HepG2 (cell line): ENCODE results near the gene CHAF1B. TPM values are rescaled to one million over a fixed set of nuclear protein-coding genes. Genes with fewer than 3 reads are reported as not detected.

Experiments
- ATAC-seq: fragments of 200-7000 bp; cut with Tn5 transposase; 3 replicates; pipeline ENCODE4 v1.9.1; 2020; ENCODE audit warnings: mild to moderate bottlenecking, moderate library complexity
- BruUV-seq: library from RNA; stranded (reverse); fragments of 400-500 nt; replicated peaks from 2 replicates; lab custom pipeline; 2021; lab: Mats Ljungman, UMichigan
- CTCF ChIA-PET: fragments of 300-600 bp; formaldehyde crosslinking; extraction: SDS; loops from one replicate; lab custom pipeline; 2021; ENCODE audit warnings: low total read pairs, inconsistent platforms, low intra/inter-chr PET ratio; lab: Yijun Ruan, JAX
- POLR2A ChIA-PET: fragments of 350-600 bp; sonication (Branson Sonifier 250); formaldehyde crosslinking; loops from one replicate; lab custom pipeline; 2020; ENCODE audit warnings: antibody characterized with exemption, inconsistent platforms; lab: Yijun Ruan, JAX
- DNase-seq: peaks from one replicate; pipeline ENCODE4 v3.0.0-alpha.2; 2015; ENCODE audit warnings: low spot score
- FAIRE-seq: peaks from 3 replicates; lab custom pipeline; 2011; peaks lifted over from hg19 to GRCh38; lab: Jason Lieb, UNC
- H2AFZ ChIP-seq: one replicate; pipeline ENCODE4 v1.6.1; 2011; ENCODE audit warnings: low read length, inconsistent platforms
- H3K27ac ChIP-seq: fragments of 300-600 bp; 3 replicates; pipeline ENCODE4 v1.8.0; 2011; ENCODE audit warnings: mixed run types, mild to moderate bottlenecking, mixed read lengths, low read length, inconsistent platforms; ENCODE audit not compliant: insufficient read depth; ENCODE audit errors: extremely low read length
- H3K27me3 ChIP-seq, 2 experiments: fragments of 200-600 bp in 1 of 2; 2 replicates in 1 of 2; 3 replicates in 1 of 2; pipeline versions ENCODE4 v1.6.0 to v1.8.0; 2011; ENCODE audit warnings: low read length in 2 of 2, mild to moderate bottlenecking in 2 of 2, moderate library complexity in 2 of 2, inconsistent platforms in 1 of 2; ENCODE audit not compliant: insufficient read depth in 2 of 2, control insufficient read depth in 1 of 2
- H3K36me3 ChIP-seq, 2 experiments: fragments of 200-600 bp in 1 of 2; replicated peaks in 1 of 2; 2 replicates in 1 of 2; 3 replicates in 1 of 2; pipeline versions ENCODE4 v1.5.1 to v1.8.0; 2011; ENCODE audit warnings: low read length in 2 of 2, inconsistent platforms in 1 of 2; ENCODE audit not compliant: insufficient read depth in 2 of 2, control insufficient read depth in 1 of 2
- H3K4me1 ChIP-seq: 2 replicates; pipeline ENCODE4 v1.5.1; 2012; ENCODE audit warnings: low read length, inconsistent platforms; ENCODE audit not compliant: insufficient read depth
- H3K4me2 ChIP-seq: 2 replicates; pipeline ENCODE4 v1.6.0; 2011; ENCODE audit warnings: low read depth, low read length, inconsistent platforms
- H3K4me3 ChIP-seq, 3 experiments: fragments of 200-600 bp in 1 of 3; sonication (generic), shearing (Covaris generic) in 1 of 3; replicated peaks in 1 of 3; 2 replicates each; pipeline ENCODE4 v1.5.1; 2011 to 2016; ENCODE audit warnings: low read length in 3 of 3, inconsistent platforms in 2 of 3, low read depth in 2 of 3, mild to moderate bottlenecking in 2 of 3, control low read depth in 1 of 3, mixed read lengths in 1 of 3; ENCODE audit not compliant: insufficient read depth in 1 of 3
- H3K79me2 ChIP-seq: one replicate; pipeline ENCODE4 v1.6.1; 2011; ENCODE audit warnings: low read length, inconsistent platforms; ENCODE audit not compliant: insufficient read depth
- H3K9ac ChIP-seq: 2 replicates; pipeline ENCODE4 v1.6.0; 2011; ENCODE audit warnings: mild to moderate bottlenecking, low read depth, low read length, inconsistent platforms; ENCODE audit not compliant: insufficient read depth
- H3K9me3 ChIP-seq: 2 replicates; pipeline ENCODE4 v1.5.1; 2012; ENCODE audit warnings: mild to moderate bottlenecking, low read length
- H4K20me1 ChIP-seq: 2 replicates; pipeline ENCODE4 v1.6.0; 2011; ENCODE audit warnings: inconsistent platforms, mild to moderate bottlenecking, low read length, moderate library complexity; ENCODE audit not compliant: insufficient read depth
- ATAD3A ChIP-seq: sonication (generic); formaldehyde crosslinking; IDR thresholded peaks from 2 replicates; pipeline ENCODE4 v1.4.0; 2020; ENCODE audit warnings: missing genetic modification reagents
- ISX ChIP-seq: sonication (generic); formaldehyde crosslinking; conservative IDR thresholded peaks from 2 replicates; pipeline ENCODE4 v1.5.0; 2020; ENCODE audit warnings: missing genetic modification reagents
- KMT2B ChIP-seq: IDR thresholded peaks from 2 replicates; pipeline ENCODE4 v1.6.1; 2016; ENCODE audit warnings: missing genetic modification reagents, missing compliant biosample characterization
- PCBP1 ChIP-seq: fragments of 200-400 bp; formaldehyde crosslinking; IDR thresholded peaks from 2 replicates; pipeline ENCODE4 v1.6.1; 2017; ENCODE audit warnings: mild to moderate bottlenecking, low read depth, low read length, borderline replicate concordance
- PITX1 ChIP-seq: sonication (generic); formaldehyde crosslinking; IDR thresholded peaks from 2 replicates; pipeline ENCODE4 v1.5.1; 2020; ENCODE audit warnings: mild to moderate bottlenecking, missing genetic modification reagents
- SP5 ChIP-seq: IDR thresholded peaks from 2 replicates; pipeline ENCODE4 v1.6.1; 2016; ENCODE audit warnings: low read depth, borderline replicate concordance
- ZBTB7A ChIP-seq: sonication (generic); formaldehyde crosslinking; IDR thresholded peaks from 2 replicates; pipeline ENCODE4 v1.8.0; 2022; ENCODE audit warnings: mild to moderate bottlenecking, missing genetic modification reagents
- ZFP62 ChIP-seq: sonication (generic); formaldehyde crosslinking; IDR thresholded peaks from 2 replicates; pipeline ENCODE4 v1.4.0; 2020; ENCODE audit warnings: missing genetic modification reagents
- ZFX ChIP-seq: sonication (generic); formaldehyde crosslinking; IDR thresholded peaks from 2 replicates; pipeline ENCODE4 v1.4.0; 2020; ENCODE audit warnings: mild to moderate bottlenecking, low read depth, missing genetic modification reagents, moderate library complexity
- ZNF674 ChIP-seq: sonication (generic); formaldehyde crosslinking; IDR thresholded peaks from 2 replicates; pipeline ENCODE4 v1.5.0; 2020; ENCODE audit warnings: low read depth, mild to moderate bottlenecking, missing genetic modification reagents
- ZNF678 ChIP-seq: sonication (generic); formaldehyde crosslinking; IDR thresholded peaks from 2 replicates; pipeline ENCODE4 v1.4.0; 2020; ENCODE audit warnings: mild to moderate bottlenecking, missing genetic modification reagents
- ZNF747 ChIP-seq: sonication (generic); formaldehyde crosslinking; IDR thresholded peaks from 2 replicates; pipeline ENCODE4 v1.8.1; 2023; ENCODE audit warnings: missing genetic modification reagents, mild to moderate bottlenecking, borderline replicate concordance
- WGBS: methylation state at CpG from one replicate; pipeline ENCODE4 v1.1.6; 2017; ENCODE audit warnings: low lambda C conversion rate; 5-methylcytosine and 5-hydroxymethylcytosine counted together
- in situ Hi-C: cut with HindIII; loops from 2 replicates; pipeline ENCODE4 v1.10.0; 2017; ENCODE audit warnings: low pct_unique_long_range_greater_than_20kb; ENCODE audit not compliant: extremely low pct_ligation_motif_present
- intact Hi-C: fragments of 100-400 bp; cut with micrococcal nuclease; formaldehyde crosslinking; loops from one replicate; pipeline ENCODE4 v1.10.0; 2022; ENCODE audit not compliant: unreplicated experiment
- polyA plus RNA-seq, 8 experiments: library from polyadenylated mRNA; depleted of rRNA in 3 of 8; stranded (reverse) in 7 of 8; unstranded in 1 of 8; fragments of >200 nt; fragmentation: Illumina TruSeq in 4 of 8; extraction: Trizol in 4 of 8; gene quantifications; 2 replicates each; pipeline versions ENCODE4 v1.2.1 to v1.2.3, GENCODE V29; 2011 to 2016; ENCODE audit warnings: low read depth in 4 of 8, missing spikeins in 1 of 8, mixed read lengths in 1 of 8; ENCODE audit not compliant: insufficient read depth in 1 of 8
- total RNA-seq, 5 experiments: library from RNA; depleted of rRNA; stranded (reverse); fragments of >200 nt; fragmentation: Illumina TruSeq; extraction: Trizol; gene quantifications; 2 replicates each; pipeline ENCODE4 v1.2.3, GENCODE V29; 2016; ENCODE audit warnings: low read depth in 1 of 5
- TF ChIP-seq, protein P1 (sequence below): sonication (generic); formaldehyde crosslinking; IDR thresholded peaks from 2 replicates; pipeline ENCODE4 v1.8.1; 2023; ENCODE audit warnings: missing genetic modification reagents, mild to moderate bottlenecking, borderline replicate concordance
- TF ChIP-seq, protein P2 (sequence below): sonication (generic); formaldehyde crosslinking; IDR thresholded peaks from 2 replicates; pipeline ENCODE4 v1.8.1; 2023; ENCODE audit warnings: mild to moderate bottlenecking, missing genetic modification reagents, borderline replicate concordance
- TF ChIP-seq, protein P3 (sequence below): sonication (generic); formaldehyde crosslinking; IDR thresholded peaks from 2 replicates; pipeline ENCODE4 v1.8.0; 2022; ENCODE audit warnings: missing genetic modification reagents, mild to moderate bottlenecking, inconsistent platforms, borderline replicate concordance
- TF ChIP-seq, protein P4 (sequence below): sonication (generic); formaldehyde crosslinking; IDR thresholded peaks from 2 replicates; pipeline ENCODE4 v1.4.0; 2020; ENCODE audit warnings: low read depth, mild to moderate bottlenecking, missing genetic modification reagents
- TF ChIP-seq, protein P5 (sequence below): sonication (generic); formaldehyde crosslinking; IDR thresholded peaks from 2 replicates; pipeline ENCODE4 v1.8.1; 2023; ENCODE audit warnings: mild to moderate bottlenecking, missing genetic modification reagents

The CHAF1B gene
- total and polyA plus RNA-seq, 2 of the 13 experiments (the other 11 are each of a cell fraction or from before 2014, with no cell fraction given), result 5.1 to 14.1 TPM

DNA sequence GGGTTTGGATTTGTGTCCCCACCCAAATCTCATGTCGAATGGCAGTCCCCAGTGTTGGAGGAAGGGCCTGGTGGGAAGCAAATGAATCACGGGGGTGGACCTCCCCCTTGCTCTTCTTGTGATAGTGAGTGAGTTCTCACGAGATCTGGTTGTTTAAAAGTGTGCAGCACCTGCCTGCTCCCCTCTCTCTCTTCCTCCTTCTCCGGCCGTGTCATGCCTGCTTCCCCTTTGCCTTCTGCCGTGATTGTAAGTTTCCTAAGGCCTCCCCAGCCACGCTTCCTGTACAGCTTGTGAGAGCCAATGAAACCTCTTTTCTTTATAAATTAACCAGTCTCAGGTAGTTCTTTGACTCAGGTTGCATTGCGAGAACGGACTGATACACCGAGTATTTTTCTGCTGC is 78.8 kb downstream of the CHAF1B start:
- FAIRE-seq (no peak), DNase-seq (no peak), ATAC-seq (no peak)
- H3K36me3 ChIP-seq, result no peaks in the 10 kb centered on the region
- no peaks in the 10 kb centered on the region for H3K9me3 ChIP-seq
- ChIA-PET CTCF (no interaction called here), POLR2A (no interaction called here)
- H3K79me2 ChIP-seq, result no peaks in the 10 kb centered on the region
- H3K27ac ChIP-seq, result no peak overlapping the region
- 69% methylated on average over 10 of the region's 10 CpGs for WGBS
- BruUV-seq, result no TSS peak
- H3K9ac ChIP-seq, result no peak overlapping the region
- H2AFZ ChIP-seq, result no peak overlapping the region
- intact Hi-C loops (no loop called here), in situ Hi-C loops (no loop called here)
- no peaks in the 10 kb centered on the region for H4K20me1 ChIP-seq
- H3K4me2 ChIP-seq, result no peak overlapping the region
- peaks cover 11% of the 10 kb centered on the region; the same call in 1 of the 2 replicates for H3K4me1 ChIP-seq
- H3K4me3 ChIP-seq, result no peak overlapping the region
- no peaks in the 10 kb centered on the region for H3K27me3 ChIP-seq
- TF ChIP-seq, protein P1, sequence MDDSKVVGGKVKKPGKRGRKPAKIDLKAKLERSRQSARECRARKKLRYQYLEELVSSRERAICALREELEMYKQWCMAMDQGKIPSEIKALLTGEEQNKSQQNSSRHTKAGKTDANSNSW, result no peak
- TF ChIP-seq ZBTB7A (CRISPR knock-in tag) (no peak), ZFP62 (no peak), ZNF674 (CRISPR knock-in tag) (no peak), ZNF747 (CRISPR knock-in tag) (no peak), PCBP1 (no peak), KMT2B (CRISPR knock-in tag) (no peak), ISX (CRISPR knock-in tag) (no peak), ATAD3A (no peak)
- TF ChIP-seq, protein P2, sequence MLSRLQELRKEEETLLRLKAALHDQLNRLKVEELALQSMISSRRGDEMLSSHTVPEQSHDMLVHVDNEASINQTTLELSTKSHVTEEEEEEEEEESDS (CRISPR knock-in tag), result no peak
- TF ChIP-seq, all 625 proteins: peak for 0

DNA sequence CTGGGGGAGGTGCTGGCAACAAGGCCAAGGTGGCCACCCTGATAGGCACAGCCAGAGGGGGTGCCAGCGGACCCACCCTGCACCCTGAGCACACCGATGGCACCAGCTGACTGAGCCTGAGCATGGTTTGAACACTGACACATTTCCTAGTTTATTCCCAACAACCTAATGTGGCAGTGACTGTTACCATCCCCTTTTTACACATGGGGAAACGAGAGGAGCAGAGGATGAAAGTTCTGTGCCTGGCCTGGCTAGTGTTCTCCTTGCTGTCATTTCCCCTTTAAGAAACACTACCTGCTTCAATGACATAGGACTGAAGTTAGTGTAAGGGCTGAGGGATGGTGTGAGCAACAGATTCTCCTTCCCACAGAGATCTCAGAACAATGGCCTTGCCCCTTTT is 79.4 kb downstream of the CHAF1B start:
- ChIA-PET CTCF (no interaction called here), POLR2A (no interaction called here)
- no peak overlapping the region for H3K27ac ChIP-seq
- H4K20me1 ChIP-seq, result no peaks in the 10 kb centered on the region
- BruUV-seq, result no TSS peak
- H3K36me3 ChIP-seq, result no peaks in the 10 kb centered on the region
- no peak overlapping the region for H3K4me2 ChIP-seq
- ATAC-seq (no peak), FAIRE-seq (no peak), DNase-seq (no peak)
- peaks cover 11% of the 10 kb centered on the region; the same call in 1 of the 2 replicates for H3K4me1 ChIP-seq
- WGBS, result 38% methylated on average over 1 of the region's 3 CpGs
- H3K9me3 ChIP-seq, result no peaks in the 10 kb centered on the region
- H3K9ac ChIP-seq, result no peak overlapping the region
- no peaks in the 10 kb centered on the region for H3K79me2 ChIP-seq
- in situ Hi-C loops, result no loop called here
- H3K4me3 ChIP-seq, result no peak overlapping the region
- H3K27me3 ChIP-seq, result no peaks in the 10 kb centered on the region
- intact Hi-C loops, result no loop called here
- no peak overlapping the region for H2AFZ ChIP-seq
- TF ChIP-seq SP5, result no peak
- TF ChIP-seq ZFX (CRISPR knock-in tag), result no peak
- TF ChIP-seq, protein P3, sequence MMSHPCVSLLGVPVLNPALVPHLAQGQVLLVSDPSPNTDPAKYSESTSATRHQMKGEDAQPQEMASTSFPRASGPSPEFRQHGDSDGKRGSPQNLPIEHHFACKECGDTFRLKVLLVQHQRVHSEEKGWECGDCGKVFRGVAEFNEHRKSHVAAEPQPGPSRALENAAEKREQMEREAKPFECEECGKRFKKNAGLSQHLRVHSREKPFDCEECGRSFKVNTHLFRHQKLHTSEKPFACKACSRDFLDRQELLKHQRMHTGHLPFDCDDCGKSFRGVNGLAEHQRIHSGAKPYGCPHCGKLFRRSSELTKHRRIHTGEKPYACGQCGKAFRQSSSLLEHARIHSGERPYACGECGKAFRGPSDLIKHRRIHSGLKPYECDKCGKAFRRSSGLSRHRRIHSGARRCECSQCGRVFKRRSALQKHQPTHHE (CRISPR knock-in tag), result no peak
- TF ChIP-seq PITX1 (CRISPR knock-in tag), result no peak
- TF ChIP-seq ZNF678, result no peak
- TF ChIP-seq, protein P4, sequence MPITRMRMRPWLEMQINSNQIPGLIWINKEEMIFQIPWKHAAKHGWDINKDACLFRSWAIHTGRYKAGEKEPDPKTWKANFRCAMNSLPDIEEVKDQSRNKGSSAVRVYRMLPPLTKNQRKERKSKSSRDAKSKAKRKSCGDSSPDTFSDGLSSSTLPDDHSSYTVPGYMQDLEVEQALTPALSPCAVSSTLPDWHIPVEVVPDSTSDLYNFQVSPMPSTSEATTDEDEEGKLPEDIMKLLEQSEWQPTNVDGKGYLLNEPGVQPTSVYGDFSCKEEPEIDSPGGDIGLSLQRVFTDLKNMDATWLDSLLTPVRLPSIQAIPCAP (CRISPR knock-in tag), result no peak
- TF ChIP-seq, protein P5, sequence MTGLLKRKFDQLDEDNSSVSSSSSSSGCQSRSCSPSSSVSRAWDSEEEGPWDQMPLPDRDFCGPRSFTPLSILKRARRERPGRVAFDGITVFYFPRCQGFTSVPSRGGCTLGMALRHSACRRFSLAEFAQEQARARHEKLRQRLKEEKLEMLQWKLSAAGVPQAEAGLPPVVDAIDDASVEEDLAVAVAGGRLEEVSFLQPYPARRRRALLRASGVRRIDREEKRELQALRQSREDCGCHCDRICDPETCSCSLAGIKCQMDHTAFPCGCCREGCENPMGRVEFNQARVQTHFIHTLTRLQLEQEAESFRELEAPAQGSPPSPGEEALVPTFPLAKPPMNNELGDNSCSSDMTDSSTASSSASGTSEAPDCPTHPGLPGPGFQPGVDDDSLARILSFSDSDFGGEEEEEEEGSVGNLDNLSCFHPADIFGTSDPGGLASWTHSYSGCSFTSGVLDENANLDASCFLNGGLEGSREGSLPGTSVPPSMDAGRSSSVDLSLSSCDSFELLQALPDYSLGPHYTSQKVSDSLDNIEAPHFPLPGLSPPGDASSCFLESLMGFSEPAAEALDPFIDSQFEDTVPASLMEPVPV (CRISPR knock-in tag), result no peak
